Testis (tissue), 3 donors: ENCODE results near the gene SLC9A4. TPM values are rescaled to one million over a fixed set of nuclear protein-coding genes. Genes with fewer than 3 reads are reported as not detected.

Experiments used
- DNase-seq: peaks from one replicate; pipeline ENCODE4 v3.0.0-alpha.2; 2019
- H3K27ac ChIP-seq, 2 donors: fragments of 200-600 bp; sonication (generic); one replicate each; pipeline ENCODE4 v1.5.1; 2019
- H3K27me3 ChIP-seq: fragments of 200-600 bp; sonication (generic); one replicate; pipeline ENCODE4 v1.5.1; 2019
- H3K36me3 ChIP-seq: fragments of 200-600 bp; sonication (generic); one replicate; pipeline ENCODE4 v1.5.1; 2017; ENCODE audit warnings: low read depth; ENCODE audit errors: missing control alignments
- H3K4me1 ChIP-seq: fragments of 200-600 bp; sonication (generic); one replicate; pipeline ENCODE4 v1.5.1; 2019
- H3K4me3 ChIP-seq, 2 donors: fragments of 200-600 bp; sonication (generic); one replicate each; pipeline ENCODE4 v1.5.1; 2017 to 2019
- H3K9me3 ChIP-seq: fragments of 200-600 bp; sonication (generic); one replicate; pipeline ENCODE4 v1.5.1; 2017
- CTCF ChIP-seq, 3 experiments: fragments of 450-650 bp in 2 of 3; fragments of 200-600 bp in 1 of 3; sonication (generic) in 1 of 3; IDR thresholded peaks; one replicate each; pipeline ENCODE4 v1.5.1; 2016 to 2019; ENCODE audit warnings: antibody characterized with exemption in 3 of 3, mild to moderate bottlenecking in 2 of 3, moderate library complexity in 1 of 3
- POLR2A ChIP-seq: fragments of 450-650 bp; IDR thresholded peaks from one replicate; pipeline ENCODE4 v1.6.1; 2017; ENCODE audit warnings: antibody characterized with exemption, mild to moderate bottlenecking, moderate library complexity
- WGBS, 2 donors: methylation state at CpG; one replicate each; pipeline ENCODE4 v1.1.5; 2018; 5-methylcytosine and 5-hydroxymethylcytosine counted together
- intact Hi-C: fragments of 100-400 bp; cut with DNase I; formaldehyde crosslinking; loops from one replicate; pipeline ENCODE4 v1.15.1; 2023; ENCODE audit warnings: low total_unique reads
- polyA plus RNA-seq: library from polyadenylated mRNA; stranded (reverse); fragments of 350-450 nt; fragmentation: Illumina TruSeq; extraction: RNeasy Lipid Tissue Mini Kit (QIAGEN cat#74804); gene quantifications from one replicate; pipeline ENCODE4 v1.2.3, GENCODE V29; 2014; ENCODE audit warnings: low read depth, low replicate concordance; ENCODE audit not compliant: insufficient read depth
- total RNA-seq, 2 donors: library from RNA; depleted of rRNA; stranded (reverse); fragments of >200 nt; gene quantifications; one replicate each; pipeline ENCODE4 v1.2.3, GENCODE V29; 2016

SLC9A4 gene
- total and polyA plus RNA-seq, 3 donors from 2014 or later, result 0.31 to 0.81 (median 0.34) TPM

GRCh38 chr2:102474785-102475184 is 1.8 kb downstream of the SLC9A4 start:
- DNase-seq, result no peak
- TF ChIP-seq POLR2A (no peak), CTCF (IDR thresholded peaks at IDR 0.05) (no peak)
- H3K9me3 ChIP-seq, result no peaks in the 10 kb centered on the region
- no peaks in the 10 kb centered on the region for H3K27me3 ChIP-seq
- intact Hi-C loops, result no loop called here
- H3K27ac ChIP-seq, result no peak overlapping the region
- no peaks in the 10 kb centered on the region for H3K36me3 ChIP-seq
- no peaks in the 10 kb centered on the region for H3K4me1 ChIP-seq
- no peak overlapping the region for H3K4me3 ChIP-seq

GRCh38 chr2:102478686-102479470 is 5.9 kb downstream of the SLC9A4 start:
- Histone ChIP-seq H3K27me3 (no peaks in the 10 kb centered on the region), H3K36me3 (no peaks in the 10 kb centered on the region), H3K4me3 (no peak overlapping the region), H3K9me3 (no peaks in the 10 kb centered on the region), H3K27ac (no peak overlapping the region), H3K4me1 (no peaks in the 10 kb centered on the region)
- peak; percentile 17 for DNase-seq
- intact Hi-C loops, result no loop called here
- TF ChIP-seq POLR2A, result no peak
- 67 to 78% methylated on average over 17 to 36 of the region's 36 CpGs for WGBS, 2 donors

GRCh38 chr2:102480285-102481195 is 7.5 kb downstream of the SLC9A4 start:
- Histone ChIP-seq H3K36me3 (no peaks in the 10 kb centered on the region), H3K4me1 (no peaks in the 10 kb centered on the region), H3K4me3 (no peak overlapping the region), H3K27ac (no peak overlapping the region), H3K9me3 (no peaks in the 10 kb centered on the region), H3K27me3 (no peaks in the 10 kb centered on the region)
- intact Hi-C loops, result no loop called here
- no peak for DNase-seq
- 68 to 75% methylated on average over 11 of the region's 11 CpGs for WGBS, 2 donors
- no peak for TF ChIP-seq CTCF (IDR thresholded peaks at IDR 0.05)
- no peak for TF ChIP-seq POLR2A

GRCh38 chr2:102481931-102482330 is 8.9 kb downstream of the SLC9A4 start:
- Histone ChIP-seq H3K4me3 (no peak overlapping the region), H3K4me1 (no peaks in the 10 kb centered on the region), H3K36me3 (no peaks in the 10 kb centered on the region), H3K27ac (no peak overlapping the region), H3K27me3 (no peaks in the 10 kb centered on the region), H3K9me3 (no peaks in the 10 kb centered on the region)
- no peak for DNase-seq
- WGBS, 2 donors, result 73 to 78% methylated on average over 7 of the region's 7 CpGs
- TF ChIP-seq POLR2A (no peak), CTCF (IDR thresholded peaks at IDR 0.05) (no peak)
- intact Hi-C loops, result no loop called here

- DNase-seq, result no peak
- Histone ChIP-seq H3K36me3 (no peaks in the 10 kb centered on the region), H3K4me1 (no peaks in the 10 kb centered on the region), H3K9me3 (no peaks in the 10 kb centered on the region), H3K4me3 (no peak overlapping the region), H3K27me3 (no peaks in the 10 kb centered on the region), H3K27ac (no peak overlapping the region)
- TF ChIP-seq POLR2A, result no peak
- TF ChIP-seq CTCF (IDR thresholded peaks at IDR 0.05), result no peak
- 89 to 90% methylated on average over 3 to 6 of the region's 6 CpGs for WGBS, 2 donors
- intact Hi-C loops, result no loop called here
These were observed 10.1 kb downstream of the SLC9A4 start for GRCh38 chr2:102483086-102483485.
